Activated T-helper 1 cell treated with anti-CD3 and anti-CD28 coated beads, Interleukin-12 subunit alpha, Interleukin-12 subunit beta, Interleukin-2, Interleukin-4 antibody, amounts not matched to agents 30 ng/mL and 10 ng/mL and 1 ng/mL, durations not matched to agents 14 hours and 24 hours and 36 hours (primary cell): ENCODE results near the gene SDF4. TPM values are rescaled to one million over a fixed set of nuclear protein-coding genes. Genes with fewer than 3 reads are reported as not detected.
A peak's percentile ranks its signal among the peaks of the same experiment; 100 is the strongest.

ENCODE experiments used
- DNase-seq: peaks from one replicate; pipeline ENCODE4 v3.0.0; 2021; ENCODE audit warnings: low spot score
- H3K27ac Mint-ChIP-seq: one replicate; pipeline ENCODE4 v1.8.0; 2021; ENCODE audit warnings: mild to moderate bottlenecking, mixed read lengths
- H3K27me3 Mint-ChIP-seq: one replicate; pipeline ENCODE4 v1.8.0; 2022; ENCODE audit warnings: mild to moderate bottlenecking, moderate library complexity, mixed read lengths; ENCODE audit not compliant: insufficient read depth
- H3K36me3 Mint-ChIP-seq: one replicate; pipeline ENCODE4 v1.8.0; 2021; ENCODE audit warnings: low read depth, mixed read lengths
- H3K4me1 Mint-ChIP-seq: one replicate; pipeline ENCODE4 v1.8.0; 2021; ENCODE audit warnings: low read depth, mixed read lengths
- H3K4me3 Mint-ChIP-seq: one replicate; pipeline ENCODE4 v1.8.0; 2021; ENCODE audit warnings: mild to moderate bottlenecking, moderate library complexity, mixed read lengths
- H3K9me3 Mint-ChIP-seq: one replicate; pipeline ENCODE4 v1.8.0; 2021; ENCODE audit warnings: mixed read lengths
- intact Hi-C: fragments of 100-400 bp; cut with micrococcal nuclease; formaldehyde crosslinking; loops from one replicate; pipeline ENCODE4 v1.15.1; 2024
- total RNA-seq: library from RNA; stranded (reverse); gene quantifications from 2 replicates; pipeline ENCODE4 v1.2.3, GENCODE V29; 2022

The SDF4 gene
- total RNA-seq: 202 TPM in 2 replicates

GRCh38 chr1:1231400-1232207 is at the start of gene SDF4:
Gene SDF4, minus strand, starts transcription at chr1:1232001. Its CDS starts 3,229 bp downstream, at chr1:1228772.
- Mint-ChIP-seq H3K4me1 (peaks cover 27% of the 10 kb centered on the region), H3K36me3 (peaks cover 23% of the 10 kb centered on the region), H3K9me3 (no peaks in the 10 kb centered on the region), H3K27me3 (no peaks in the 10 kb centered on the region), H3K27ac (peak within 1 kb of the TSS; percentile 90), H3K4me3 (peak within 1 kb of the TSS; percentile 94)
- intact Hi-C loops: loop anchor here (1.0 to 5.0 kb wide), 5 partner anchors 41 to 199 kb away; partner anchors contain the start of genes C1orf159 and UBE2J2
- DNase-seq: peak; percentile 98

DNA sequence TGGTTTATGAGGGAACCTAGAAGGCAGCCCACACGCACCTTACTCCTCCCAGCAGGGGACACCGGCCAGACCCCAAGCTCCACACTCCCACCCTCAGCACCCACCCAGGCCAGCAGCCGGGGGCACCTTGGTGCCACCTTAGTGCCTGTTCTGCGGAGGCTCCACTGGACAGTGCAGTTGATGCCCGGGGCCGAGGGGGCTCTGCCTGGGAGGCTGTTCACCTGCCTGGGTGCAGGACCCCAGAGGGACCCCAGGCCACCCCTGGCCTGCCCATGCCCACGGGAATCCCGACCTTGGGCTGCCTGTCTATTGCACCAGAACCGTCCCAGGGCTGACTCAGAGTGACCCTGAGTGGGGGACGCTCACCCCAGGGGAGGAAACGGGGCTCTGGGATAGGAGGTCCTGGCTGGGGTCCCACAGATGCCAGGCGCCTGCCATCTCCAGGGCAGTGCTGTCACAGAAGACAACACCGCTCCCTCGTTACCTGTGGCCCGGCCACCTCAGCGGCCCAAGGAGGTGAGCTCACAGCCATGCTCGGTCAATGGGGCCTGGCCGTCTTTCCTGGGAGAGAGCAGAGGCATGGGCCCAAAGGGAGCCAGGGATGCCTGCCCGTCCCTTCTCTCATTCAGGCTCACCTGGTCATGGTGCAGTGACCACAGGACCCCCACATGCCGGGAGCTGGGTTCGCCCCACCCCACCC is 49.1 kb upstream of the SDF4 start:
- no peak for DNase-seq
- H3K36me3 Mint-ChIP-seq: no peaks in the 10 kb centered on the region
- H3K4me1 Mint-ChIP-seq: peaks cover under 1% of the 10 kb centered on the region
- no peaks in the 10 kb centered on the region for H3K9me3 Mint-ChIP-seq
- intact Hi-C loops: no loop called here
- H3K4me3 Mint-ChIP-seq: no peak overlapping the region
- no peak overlapping the region for H3K27ac Mint-ChIP-seq
- no peaks in the 10 kb centered on the region for H3K27me3 Mint-ChIP-seq

GRCh38 chr1:1279028-1279427 is 47.2 kb upstream of the SDF4 start:
- no peak for DNase-seq
- Mint-ChIP-seq H3K27ac (no peak overlapping the region), H3K27me3 (no peaks in the 10 kb centered on the region), H3K4me3 (no peak overlapping the region), H3K4me1 (peaks cover 6% of the 10 kb centered on the region), H3K36me3 (no peaks in the 10 kb centered on the region), H3K9me3 (no peaks in the 10 kb centered on the region)
- intact Hi-C loops: no loop called here

GRCh38 chr1:1278620-1279019 is 46.8 kb upstream of the SDF4 start:
- intact Hi-C loops: no loop called here
- no peak for DNase-seq
- no peaks in the 10 kb centered on the region for H3K9me3 Mint-ChIP-seq
- H3K27me3 Mint-ChIP-seq: no peaks in the 10 kb centered on the region
- H3K27ac Mint-ChIP-seq: no peak overlapping the region
- peaks cover 6% of the 10 kb centered on the region for H3K4me1 Mint-ChIP-seq
- H3K4me3 Mint-ChIP-seq: no peak overlapping the region
- no peaks in the 10 kb centered on the region for H3K36me3 Mint-ChIP-seq

GRCh38 chr1:1275836-1276235 is 44.0 kb upstream of the SDF4 start:
- intact Hi-C loops: no loop called here
- Mint-ChIP-seq H3K9me3 (no peaks in the 10 kb centered on the region), H3K27ac (no peak overlapping the region), H3K4me3 (peak overlapping the region; percentile 51), H3K27me3 (no peaks in the 10 kb centered on the region), H3K36me3 (peaks cover 15% of the 10 kb centered on the region), H3K4me1 (peaks cover 27% of the 10 kb centered on the region)
- DNase-seq: no peak

- H3K9me3 Mint-ChIP-seq: no peaks in the 10 kb centered on the region
- no peaks in the 10 kb centered on the region for H3K27me3 Mint-ChIP-seq
- no peak for DNase-seq
- intact Hi-C loops: loop anchor here (1.0 to 5.0 kb wide), 4 partner anchors 24 to 132 kb away; partner anchors contain the start of genes ACAP3, B3GALT6, MRPL20 and PUSL1
- peak overlapping the region; percentile 63 for H3K27ac Mint-ChIP-seq
- H3K4me3 Mint-ChIP-seq: peak overlapping the region; percentile 77
- peaks cover 22% of the 10 kb centered on the region for H3K36me3 Mint-ChIP-seq
- peaks cover 36% of the 10 kb centered on the region for H3K4me1 Mint-ChIP-seq
Measured at GRCh38 chr1:1274931-1275431, 43.2 kb upstream of the SDF4 start.

- Mint-ChIP-seq H3K4me1 (peaks cover 40% of the 10 kb centered on the region), H3K27me3 (no peaks in the 10 kb centered on the region), H3K4me3 (peak overlapping the region; percentile 77), H3K27ac (peak overlapping the region; percentile 63), H3K9me3 (no peaks in the 10 kb centered on the region), H3K36me3 (peaks cover 24% of the 10 kb centered on the region)
- intact Hi-C loops: loop anchor here (1.0 to 5.0 kb wide), 4 partner anchors 23 to 133 kb away; partner anchors contain the start of genes ACAP3, B3GALT6, MRPL20 and PUSL1
- no peak for DNase-seq
Measured at GRCh38 chr1:1274299-1274930, 42.6 kb upstream of the SDF4 start.

DNA sequence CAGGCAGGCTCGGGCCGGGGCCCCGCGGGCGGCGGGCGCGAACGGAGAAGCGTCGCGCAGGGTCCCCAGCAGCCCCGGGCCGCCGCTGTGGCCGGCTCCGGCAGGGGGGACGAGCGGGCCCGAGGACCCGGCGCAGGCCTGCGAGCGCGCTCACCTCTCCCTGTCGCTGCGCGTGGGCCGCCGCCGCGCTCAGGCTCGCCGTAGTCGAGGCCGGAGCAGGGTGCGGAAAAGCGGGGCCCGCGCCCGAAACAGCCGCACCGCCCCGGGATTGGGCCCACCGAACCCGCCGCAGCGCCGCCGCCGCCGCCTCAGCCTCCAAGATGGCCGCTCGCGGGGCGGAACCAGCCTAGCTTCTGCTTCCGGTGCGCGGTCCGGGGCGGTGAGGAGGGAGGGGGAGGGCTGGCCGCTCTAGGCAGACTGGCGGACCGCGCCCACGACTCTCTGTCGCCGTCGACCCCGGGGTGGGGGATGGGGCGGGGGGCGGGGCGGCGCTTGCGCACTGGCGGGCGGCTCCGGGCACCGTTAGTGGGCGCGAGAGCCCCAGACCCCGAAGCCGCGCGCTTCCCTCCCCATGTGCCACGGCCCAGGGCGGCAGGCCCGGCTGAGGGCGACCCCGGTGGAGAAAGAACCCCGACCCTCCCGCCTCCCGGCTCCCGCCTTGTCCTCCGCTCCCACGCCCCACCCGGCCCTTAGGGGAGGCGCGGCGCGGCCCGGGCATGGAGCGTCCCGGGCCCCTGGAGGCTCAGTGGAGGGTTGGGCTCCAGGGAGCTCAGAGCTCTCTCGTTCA is 41.9 kb upstream of the SDF4 start, which contains the start of gene UBE2J2:
Gene UBE2J2 (minus strand): TSS at position 343 of the 787 bp plus-strand sequence. CDS start 5,862 bp downstream, outside the sequence.
- H3K4me1 Mint-ChIP-seq: peaks cover 40% of the 10 kb centered on the region
- peaks cover 24% of the 10 kb centered on the region for H3K36me3 Mint-ChIP-seq
- intact Hi-C loops: loop anchor here (1.0 to 5.0 kb wide), 5 partner anchors 22 to 157 kb away; partner anchors contain the start of genes ACAP3, B3GALT6, C1orf159 and MRPL20
- no peaks in the 10 kb centered on the region for H3K27me3 Mint-ChIP-seq
- peak; percentile 86 for DNase-seq
- H3K27ac Mint-ChIP-seq: peak within 1 kb of the TSS; percentile 63
- peak within 1 kb of the TSS; percentile 90 for H3K4me3 Mint-ChIP-seq
- no peaks in the 10 kb centered on the region for H3K9me3 Mint-ChIP-seq

DNA sequence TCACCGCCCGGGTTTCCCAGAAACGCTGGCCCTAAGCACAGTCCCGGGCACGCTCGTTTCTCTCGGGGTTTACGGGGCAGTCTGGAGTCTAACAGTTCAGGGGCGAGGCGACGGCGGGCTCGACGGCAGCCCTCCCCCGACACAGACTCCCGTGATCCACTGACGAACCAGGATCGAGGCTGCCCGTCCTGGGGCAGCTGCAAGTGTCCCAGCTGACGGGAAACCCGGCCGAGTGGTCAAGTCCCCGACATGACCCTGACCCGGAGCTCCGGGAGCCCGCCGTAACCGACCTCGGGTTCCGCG is 41.4 kb upstream of the SDF4 start:
- intact Hi-C loops: loop anchor here (1.0 to 5.0 kb wide), 4 partner anchors 34 to 157 kb away; partner anchors contain the start of genes ACAP3, B3GALT6, C1orf159 and MRPL20
- Mint-ChIP-seq H3K4me3 (peak overlapping the region; percentile 90), H3K4me1 (peaks cover 40% of the 10 kb centered on the region)

GRCh38 chr1:1272341-1273208 is 40.8 kb upstream of the SDF4 start:
- peaks cover 40% of the 10 kb centered on the region for H3K4me1 Mint-ChIP-seq
- DNase-seq: no peak
- peaks cover 24% of the 10 kb centered on the region for H3K36me3 Mint-ChIP-seq
- peak overlapping the region; percentile 90 for H3K4me3 Mint-ChIP-seq
- H3K9me3 Mint-ChIP-seq: no peaks in the 10 kb centered on the region
- H3K27ac Mint-ChIP-seq: peak overlapping the region; percentile 63
- intact Hi-C loops: loop anchor here (1.0 to 5.0 kb wide), 4 partner anchors 35 to 156 kb away; partner anchors contain the start of genes ACAP3, B3GALT6, C1orf159 and MRPL20
- H3K27me3 Mint-ChIP-seq: no peaks in the 10 kb centered on the region

More for the DNA sequence above, 41.4 kb upstream of the SDF4 start:
- Mint-ChIP-seq H3K9me3 (no peaks in the 10 kb centered on the region), H3K27me3 (no peaks in the 10 kb centered on the region), H3K36me3 (peaks cover 24% of the 10 kb centered on the region), H3K27ac (peak overlapping the region; percentile 63)
- DNase-seq: no peak

DNA sequence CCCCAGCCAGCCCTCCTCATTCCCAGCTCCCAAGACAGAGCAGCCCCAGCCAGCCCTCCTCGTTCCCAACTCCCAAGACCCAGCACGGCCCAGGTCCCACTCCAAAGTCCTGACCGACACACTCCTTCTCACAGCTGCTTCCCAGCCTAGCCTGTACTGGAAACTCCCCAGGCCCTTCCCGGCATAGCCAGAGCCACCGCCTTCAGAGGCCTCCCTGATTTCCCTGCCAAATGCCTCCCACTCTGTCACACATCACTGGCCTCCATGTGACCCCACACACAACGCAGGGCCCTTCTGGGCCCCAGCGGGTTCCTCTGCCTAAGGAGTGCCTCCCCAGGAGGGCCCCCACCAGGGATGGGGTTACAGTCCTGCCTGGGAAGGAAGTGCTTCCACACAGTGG is 39.0 kb upstream of the SDF4 start:
- H3K27me3 Mint-ChIP-seq: no peaks in the 10 kb centered on the region
- no peaks in the 10 kb centered on the region for H3K9me3 Mint-ChIP-seq
- H3K4me3 Mint-ChIP-seq: peak overlapping the region; percentile 83
- intact Hi-C loops: loop anchor here (5.0 kb wide), 3 partner anchors 36 to 136 kb away; partner anchors contain the start of genes ACAP3, B3GALT6, MRPL20 and PUSL1
- H3K4me1 Mint-ChIP-seq: peaks cover 39% of the 10 kb centered on the region
- DNase-seq: no peak
- peaks cover 29% of the 10 kb centered on the region for H3K36me3 Mint-ChIP-seq
- peak overlapping the region; percentile 40 for H3K27ac Mint-ChIP-seq
